H9 (cell line): ENCODE data around the gene VPS25. TPM values are rescaled to one million over a fixed set of nuclear protein-coding genes. Genes with fewer than 3 reads are reported as not detected.

Experiments used
- DNase-seq: peaks from one replicate; pipeline ENCODE4 v3.0.0-alpha.2; 2017
- H2AFZ ChIP-seq: one replicate; pipeline ENCODE4 v1.6.1; 2013; ENCODE audit warnings: mild to moderate bottlenecking, low read length, control low read depth, moderate library complexity
- H2AK5ac ChIP-seq: 2 replicates; pipeline ENCODE4 v1.6.1; 2013; ENCODE audit warnings: low read length, control low read depth, mixed read lengths; ENCODE audit not compliant: insufficient read length
- H2BK120ac ChIP-seq: one replicate; pipeline ENCODE4 v1.6.1; 2013; ENCODE audit warnings: low read depth, mild to moderate bottlenecking, low read length, control low read depth, inconsistent platforms; ENCODE audit not compliant: poor library complexity, severe bottlenecking
- H2BK12ac ChIP-seq: 2 replicates; pipeline ENCODE4 v1.6.1; 2013; ENCODE audit warnings: low read length, control low read depth, mixed read lengths, low read depth; ENCODE audit not compliant: insufficient read length
- H2BK15ac ChIP-seq: 2 replicates; pipeline ENCODE4 v1.6.1; 2013; ENCODE audit warnings: low read depth, low read length, control low read depth
- H2BK20ac ChIP-seq: one replicate; pipeline ENCODE4 v1.6.1; 2013; ENCODE audit warnings: low read depth, mild to moderate bottlenecking, low read length, control low read depth, inconsistent platforms; ENCODE audit not compliant: poor library complexity, severe bottlenecking
- H2BK5ac ChIP-seq: 2 replicates; pipeline ENCODE4 v1.6.1; 2013; ENCODE audit warnings: low read length, control low read depth, mixed read lengths; ENCODE audit not compliant: insufficient read length
- H3K14ac ChIP-seq: 2 replicates; pipeline ENCODE4 v1.6.1; 2013; ENCODE audit warnings: low read length, control low read depth; ENCODE audit not compliant: insufficient read depth
- H3K18ac ChIP-seq: 2 replicates; pipeline ENCODE4 v1.6.1; 2013; ENCODE audit warnings: low read depth, mild to moderate bottlenecking, mixed read lengths, low read length, control low read depth; ENCODE audit not compliant: insufficient read length
- H3K23ac ChIP-seq: 2 replicates; pipeline ENCODE4 v1.6.1; 2013; ENCODE audit warnings: low read length, control low read depth, mixed read lengths, low read depth; ENCODE audit not compliant: insufficient read length
- H3K23me2 ChIP-seq: 2 replicates; pipeline ENCODE4 v1.6.1; 2013; ENCODE audit warnings: low read depth, mild to moderate bottlenecking, mixed read lengths, low read length, control low read depth; ENCODE audit not compliant: insufficient read length, poor library complexity, severe bottlenecking
- H3K27ac ChIP-seq: 2 replicates; pipeline ENCODE4 v1.5.1; 2013; ENCODE audit warnings: low read length, control low read depth, mixed read lengths, low read depth; ENCODE audit not compliant: insufficient read length
- H3K27me3 ChIP-seq: 2 replicates; pipeline ENCODE4 v1.6.1; 2013; ENCODE audit warnings: low read length, control low read depth, inconsistent platforms; ENCODE audit not compliant: insufficient read depth
- H3K4ac ChIP-seq: 2 replicates; pipeline ENCODE4 v1.6.1; 2013; ENCODE audit warnings: low read depth, mild to moderate bottlenecking, control low read depth, inconsistent platforms, low read length, moderate library complexity
- H3K4me1 ChIP-seq: 2 replicates; pipeline ENCODE4 v1.6.1; 2013; ENCODE audit warnings: low read length, control low read depth, inconsistent platforms; ENCODE audit not compliant: insufficient read depth
- H3K4me2 ChIP-seq: 2 replicates; pipeline ENCODE4 v1.6.1; 2013; ENCODE audit warnings: low read length, control low read depth, mixed read lengths; ENCODE audit not compliant: insufficient read length, insufficient read depth
- H3K56ac ChIP-seq: 2 replicates; pipeline ENCODE4 v1.6.1; 2013; ENCODE audit warnings: low read depth, mild to moderate bottlenecking, mixed read lengths, low read length, control low read depth; ENCODE audit not compliant: insufficient read length
- H3K79me1 ChIP-seq: 2 replicates; pipeline ENCODE4 v1.6.1; 2013; ENCODE audit warnings: low read depth, mild to moderate bottlenecking, moderate library complexity, low read length, control low read depth, inconsistent platforms; ENCODE audit not compliant: insufficient read depth, poor library complexity, severe bottlenecking
- H3K79me2 ChIP-seq: 2 replicates; pipeline ENCODE4 v1.6.1; 2013; ENCODE audit warnings: low read length, control low read depth, inconsistent platforms; ENCODE audit not compliant: insufficient read depth
- H3K9ac ChIP-seq: 2 replicates; pipeline ENCODE4 v1.6.1; 2013; ENCODE audit warnings: low read length, control low read depth, mixed read lengths; ENCODE audit not compliant: insufficient read length; ENCODE audit errors: extremely low read depth
- H3K9me3 ChIP-seq: one replicate; pipeline ENCODE4 v1.6.1; 2013; ENCODE audit warnings: low read depth, low read length, inconsistent platforms; ENCODE audit not compliant: control insufficient read depth
- H3T11ph ChIP-seq: one replicate; pipeline ENCODE4 v1.6.1; 2013; ENCODE audit warnings: mild to moderate bottlenecking, low read length, control low read depth, inconsistent platforms
- H4K20me1 ChIP-seq: one replicate; pipeline ENCODE4 v1.6.1; 2013; ENCODE audit not compliant: control insufficient read depth, insufficient read length, insufficient read depth
- H4K5ac ChIP-seq: 2 replicates; pipeline ENCODE4 v1.6.1; 2013; ENCODE audit warnings: low read depth, mild to moderate bottlenecking, mixed read lengths, low read length, control low read depth; ENCODE audit not compliant: insufficient read length
- H4K8ac ChIP-seq: replicated peaks from 2 replicates; pipeline ENCODE4 v1.6.1; 2013; ENCODE audit warnings: low read length, control low read depth, mixed read lengths, low read depth; ENCODE audit not compliant: insufficient read length
- H4K91ac ChIP-seq: 2 replicates; pipeline ENCODE4 v1.6.1; 2013; ENCODE audit warnings: low read depth, mild to moderate bottlenecking, moderate library complexity, mixed read lengths, low read length, control low read depth; ENCODE audit not compliant: insufficient read length
- H3K27ac Mint-ChIP-seq, 3 experiments: 2 replicates in 2 of 3; 3 replicates in 1 of 3; pipeline ENCODE4 v1.8.0; 2020 to 2021; ENCODE audit warnings: mixed read lengths in 3 of 3, mild to moderate bottlenecking in 1 of 3, moderate library complexity in 1 of 3
- H3K27me3 Mint-ChIP-seq: 2 replicates; pipeline ENCODE4 v1.8.0; 2021; ENCODE audit warnings: low read depth, mild to moderate bottlenecking, moderate library complexity, mixed read lengths
- H3K36me3 Mint-ChIP-seq, 3 experiments: 2 replicates in 2 of 3; 3 replicates in 1 of 3; pipeline ENCODE4 v1.8.0; 2020 to 2021; ENCODE audit warnings: low read depth in 3 of 3, mixed read lengths in 3 of 3; ENCODE audit not compliant: insufficient read depth in 1 of 3
- H3K4me1 Mint-ChIP-seq, 2 experiments: 2 replicates each; pipeline ENCODE4 v1.8.0; 2020; ENCODE audit warnings: mixed read lengths in 2 of 2
- H3K4me3 Mint-ChIP-seq, 2 experiments: 2 replicates in 1 of 2; 3 replicates in 1 of 2; pipeline ENCODE4 v1.8.0; 2020 to 2021; ENCODE audit warnings: mild to moderate bottlenecking in 2 of 2, mixed read lengths in 2 of 2, moderate library complexity in 1 of 2
- H3K9me3 Mint-ChIP-seq, 2 experiments: 2 replicates in 1 of 2; 3 replicates in 1 of 2; pipeline ENCODE4 v1.8.0; 2020; ENCODE audit warnings: mild to moderate bottlenecking in 2 of 2, mixed read lengths in 2 of 2, moderate library complexity in 1 of 2
- CTCF ChIP-seq: fragments of 200-600 bp; sonication (generic); conservative IDR thresholded peaks from 3 replicates; pipeline ENCODE4 v1.8.0; 2021; ENCODE audit warnings: antibody characterized with exemption, mild to moderate bottlenecking
- WGBS: extraction: QIAGEN DNeasy Blood & Tissue Kit; methylation state at CpG from one replicate; pipeline ENCODE4 v1.1.7; 2013; ENCODE audit warnings: missing lambda C conversion rate, low lambda C conversion rate, mixed read lengths; ENCODE audit not compliant: insufficient read length; ENCODE audit errors: extremely low coverage; 5-methylcytosine and 5-hydroxymethylcytosine counted together
- total RNA-seq: library from RNA; stranded (reverse); gene quantifications from 2 replicates; pipeline ENCODE4 v1.2.1, GENCODE V29; 2021

VPS25 gene
- total RNA-seq, 1 experiment from 2014 or later, result 113 TPM

GRCh38 chr17:42818379-42818778 lies 45.1 kb downstream of the VPS25 start:
- Mint-ChIP-seq H3K27me3 (no peaks in the 10 kb centered on the region), H3K9me3 (no peaks in the 10 kb centered on the region), H3K4me3 (no peak overlapping the region), H3K36me3 (peaks cover 25 to 83% (median 65%) of the 10 kb centered on the region in 3 experiments; a peak in 6 of 7 replicates), H3K27ac (no peak overlapping the region), H3K4me1 (peaks cover 1 to 2% of the 10 kb centered on the region in 2 experiments)
- Histone ChIP-seq H2AFZ (no peak overlapping the region), H3K79me1 (no peaks in the 10 kb centered on the region), H2BK120ac (no peak overlapping the region), H2AK5ac (no peak overlapping the region), H2BK5ac (no peak overlapping the region), H3K4ac (no peak overlapping the region), H3K27me3 (no peaks in the 10 kb centered on the region), H3K14ac (no peak overlapping the region), H3K18ac (no peak overlapping the region), H4K20me1 (no peaks in the 10 kb centered on the region), H4K5ac (no peak overlapping the region), H3K9ac (no peak overlapping the region), H4K8ac (no peak overlapping the region), H3K4me1 (no peaks in the 10 kb centered on the region), H3K56ac (no peak overlapping the region), H2BK15ac (no peak overlapping the region), H3K23ac (no peak overlapping the region), H2BK12ac (no peak overlapping the region), H2BK20ac (no peak overlapping the region), H3T11ph (no peak overlapping the region), H3K79me2 (peaks cover under 1% of the 10 kb centered on the region; the same call in 1 of the 2 replicates), H3K9me3 (no peaks in the 10 kb centered on the region), H3K23me2 (peaks cover under 1% of the 10 kb centered on the region), H4K91ac (no peak overlapping the region), H3K4me2 (no peak overlapping the region), H3K27ac (no peak overlapping the region)
- TF ChIP-seq CTCF, result no peak
- no peak for DNase-seq
- WGBS, result no CpG with 5 or more reads among the region's 5 CpGs
